CD4-positive, alpha-beta T cell (primary cell): ENCODE measurements around the gene CAMK2B. TPM values are rescaled to one million over a fixed set of nuclear protein-coding genes. Genes with fewer than 3 reads are reported as not detected.

ENCODE experiments used
- ATAC-seq: fragments of 200-7000 bp; cut with Tn5 transposase; one replicate; pipeline ENCODE4 v1.10.0; 2022; ENCODE audit warnings: mild to moderate bottlenecking; ENCODE audit not compliant: poor library complexity
- CTCF ChIA-PET: fragments of 350-600 bp; sonication (Branson Sonifier 250); formaldehyde crosslinking; loops from one replicate; lab custom pipeline; 2021; ENCODE audit warnings: antibody characterized with exemption, inconsistent platforms; lab: Charles Lee
- POLR2A ChIA-PET: fragments of 350-600 bp; sonication (Branson Sonifier 250); formaldehyde crosslinking; loops from one replicate; lab custom pipeline; 2021; ENCODE audit warnings: antibody characterized with exemption, inconsistent platforms; lab: Charles Lee
- DNase-seq, 14 experiments: peaks; one replicate each; pipeline ENCODE4 v3.0.0-alpha.2; 2013 to 2020; ENCODE audit warnings: mixed read lengths in 2 of 14
- H3K27ac ChIP-seq, 2 donors: one replicate each; pipeline versions ENCODE4 v1.5.1 to v1.7.0; 2013; ENCODE audit warnings: low read length in 2 of 2, low read depth in 1 of 2, mild to moderate bottlenecking in 1 of 2
- H3K27me3 ChIP-seq, 2 experiments: 1 replicate in 1 of 2; 2 replicates in 1 of 2; pipeline versions ENCODE4 v1.6.1 to v1.7.0; 2013; ENCODE audit warnings: low read length in 2 of 2, control low read depth in 1 of 2, mild to moderate bottlenecking in 1 of 2, moderate library complexity in 1 of 2; ENCODE audit not compliant: insufficient read depth in 2 of 2, control insufficient read depth in 1 of 2
- H3K36me3 ChIP-seq: one replicate; pipeline ENCODE4 v1.6.1; 2013; ENCODE audit warnings: low read length, control low read depth; ENCODE audit not compliant: insufficient read depth
- H3K4me1 ChIP-seq: one replicate; pipeline ENCODE4 v1.6.1; 2013; ENCODE audit warnings: low read length, control low read depth; ENCODE audit not compliant: insufficient read depth
- H3K4me3 ChIP-seq: one replicate; pipeline ENCODE4 v1.5.1; 2013; ENCODE audit warnings: mild to moderate bottlenecking, low read length, moderate library complexity
- H3K9me3 ChIP-seq, 2 experiments: 1 replicate in 1 of 2; 2 replicates in 1 of 2; pipeline versions ENCODE4 v1.6.1 to v1.7.0; 2013; ENCODE audit warnings: low read length in 2 of 2, mild to moderate bottlenecking in 2 of 2, control low read depth in 1 of 2, moderate library complexity in 1 of 2; ENCODE audit not compliant: control insufficient read depth in 1 of 2, insufficient read depth in 1 of 2
- H3K27ac Mint-ChIP-seq: one replicate; pipeline ENCODE4 v1.8.0; 2020; ENCODE audit warnings: mixed read lengths
- H3K27me3 Mint-ChIP-seq: one replicate; pipeline ENCODE4 v1.8.0; 2021; ENCODE audit warnings: mixed read lengths
- H3K36me3 Mint-ChIP-seq: one replicate; pipeline ENCODE4 v1.8.0; 2021; ENCODE audit warnings: low read depth, mixed read lengths
- H3K4me1 Mint-ChIP-seq: one replicate; pipeline ENCODE4 v1.8.0; 2021; ENCODE audit warnings: low read depth, mixed read lengths
- H3K4me3 Mint-ChIP-seq: one replicate; pipeline ENCODE4 v1.8.0; 2020; ENCODE audit warnings: mild to moderate bottlenecking, mixed read lengths
- H3K9me3 Mint-ChIP-seq: one replicate; pipeline ENCODE4 v1.8.0; 2020; ENCODE audit warnings: mixed read lengths
- intact Hi-C, 2 experiments: fragments of 100-400 bp; cut with DNase I in 1 of 2; cut with micrococcal nuclease in 1 of 2; formaldehyde crosslinking; loops; one replicate each; pipeline versions ENCODE4 v1.15.1 to v1.9.0; 2023 to 2025; cut with DNase I, micrococcal nuclease
- total RNA-seq, 174 experiments: library from RNA in 2 of 174; stranded (reverse) in 2 of 174; gene quantifications; one replicate each; pipeline ENCODE4 v1.2.3 and lab custom pipeline; 2021 to 2026
- TF ChIP-seq, protein P1 (sequence below): fragments of 200-600 bp; IDR thresholded peaks from one replicate; pipeline ENCODE4 v1.8.0; 2022; ENCODE audit warnings: antibody characterized with exemption, mild to moderate bottlenecking

Gene CAMK2B
- total RNA-seq, 2 experiments from 2014 or later, result not detected

DNA sequence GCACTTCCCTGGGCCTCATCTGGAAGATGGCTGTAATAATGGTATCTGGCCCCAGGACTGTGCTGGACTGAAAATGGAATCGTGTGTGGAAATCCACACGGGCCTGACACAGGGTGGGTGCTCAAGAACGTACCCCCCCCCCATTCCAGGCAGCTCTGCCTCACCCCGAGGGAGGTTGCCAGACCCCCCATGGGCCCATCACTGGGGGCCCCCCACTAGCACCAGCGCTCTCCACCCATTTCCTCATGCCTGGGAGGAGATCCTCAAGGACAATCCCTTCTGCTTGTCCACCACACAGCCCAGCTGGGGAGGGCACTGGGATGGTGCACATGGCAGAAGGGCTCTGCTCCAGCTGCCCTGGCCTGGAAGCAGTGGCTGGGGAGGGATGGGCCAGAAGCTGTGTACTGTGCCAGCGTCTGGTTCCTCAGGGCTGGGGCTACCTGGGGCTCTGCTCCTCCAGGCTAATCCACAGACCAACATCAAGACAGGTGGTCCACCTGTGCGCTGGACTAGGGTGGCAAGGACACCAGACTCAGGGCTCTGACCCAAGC lies 55.4 kb downstream of the CAMK2B start:
- no peaks in the 10 kb centered on the region for H3K9me3 Mint-ChIP-seq
- H3K27me3 Mint-ChIP-seq, result no peaks in the 10 kb centered on the region
- ChIA-PET POLR2A (no interaction called here), CTCF (no interaction called here)
- no peak overlapping the region for H3K4me3 ChIP-seq
- TF ChIP-seq, protein P1, sequence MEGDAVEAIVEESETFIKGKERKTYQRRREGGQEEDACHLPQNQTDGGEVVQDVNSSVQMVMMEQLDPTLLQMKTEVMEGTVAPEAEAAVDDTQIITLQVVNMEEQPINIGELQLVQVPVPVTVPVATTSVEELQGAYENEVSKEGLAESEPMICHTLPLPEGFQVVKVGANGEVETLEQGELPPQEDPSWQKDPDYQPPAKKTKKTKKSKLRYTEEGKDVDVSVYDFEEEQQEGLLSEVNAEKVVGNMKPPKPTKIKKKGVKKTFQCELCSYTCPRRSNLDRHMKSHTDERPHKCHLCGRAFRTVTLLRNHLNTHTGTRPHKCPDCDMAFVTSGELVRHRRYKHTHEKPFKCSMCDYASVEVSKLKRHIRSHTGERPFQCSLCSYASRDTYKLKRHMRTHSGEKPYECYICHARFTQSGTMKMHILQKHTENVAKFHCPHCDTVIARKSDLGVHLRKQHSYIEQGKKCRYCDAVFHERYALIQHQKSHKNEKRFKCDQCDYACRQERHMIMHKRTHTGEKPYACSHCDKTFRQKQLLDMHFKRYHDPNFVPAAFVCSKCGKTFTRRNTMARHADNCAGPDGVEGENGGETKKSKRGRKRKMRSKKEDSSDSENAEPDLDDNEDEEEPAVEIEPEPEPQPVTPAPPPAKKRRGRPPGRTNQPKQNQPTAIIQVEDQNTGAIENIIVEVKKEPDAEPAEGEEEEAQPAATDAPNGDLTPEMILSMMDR, result no peak
- no peaks in the 10 kb centered on the region for H3K9me3 ChIP-seq
- no peak overlapping the region for H3K4me3 Mint-ChIP-seq
- DNase-seq (no peak), ATAC-seq (no peak)
- no peaks in the 10 kb centered on the region for H3K4me1 Mint-ChIP-seq
- H3K4me1 ChIP-seq, result no peaks in the 10 kb centered on the region
- intact Hi-C loops, result no loop called here
- H3K27ac Mint-ChIP-seq, result no peak overlapping the region
- H3K27ac ChIP-seq, result no peak overlapping the region
- no peaks in the 10 kb centered on the region for H3K36me3 ChIP-seq
- H3K27me3 ChIP-seq, result no peaks in the 10 kb centered on the region
- H3K36me3 Mint-ChIP-seq, result no peaks in the 10 kb centered on the region

DNA sequence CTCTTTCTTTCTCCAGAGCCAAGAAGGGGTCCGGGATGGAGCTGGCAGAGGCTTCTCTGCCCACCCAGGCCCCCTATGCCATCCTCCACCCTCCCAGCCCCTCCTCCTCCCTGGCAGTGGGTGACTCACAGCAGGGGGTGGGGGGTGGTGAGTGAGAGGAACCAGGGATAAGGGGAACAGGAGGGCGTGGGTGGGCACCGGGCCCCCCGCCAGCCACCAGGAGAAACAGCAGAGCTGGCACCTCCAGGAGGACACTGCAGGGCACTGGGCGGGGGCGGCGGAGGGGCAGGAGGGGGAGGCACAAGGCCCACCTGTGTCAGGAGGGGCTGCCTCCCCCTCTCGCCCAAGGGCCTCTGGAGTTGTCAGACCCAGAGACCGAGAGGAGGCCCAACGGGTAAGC lies 56.0 kb downstream of the CAMK2B start:
- TF ChIP-seq, protein P1, result no peak
- POLR2A ChIA-PET, result no interaction called here
- Mint-ChIP-seq H3K27ac (no peak overlapping the region), H3K36me3 (no peaks in the 10 kb centered on the region), H3K27me3 (no peaks in the 10 kb centered on the region), H3K4me1 (no peaks in the 10 kb centered on the region), H3K4me3 (no peak overlapping the region), H3K9me3 (no peaks in the 10 kb centered on the region)
- no peak overlapping the region for H3K4me3 ChIP-seq
- DNase-seq, result no peak
- no peaks in the 10 kb centered on the region for H3K27me3 ChIP-seq
- H3K4me1 ChIP-seq, result no peaks in the 10 kb centered on the region
- intact Hi-C loops, result no loop called here
- CTCF ChIA-PET, result no interaction called here
- no peaks in the 10 kb centered on the region for H3K36me3 ChIP-seq
- no peak for ATAC-seq
- no peak overlapping the region for H3K27ac ChIP-seq
- no peaks in the 10 kb centered on the region for H3K9me3 ChIP-seq

DNA sequence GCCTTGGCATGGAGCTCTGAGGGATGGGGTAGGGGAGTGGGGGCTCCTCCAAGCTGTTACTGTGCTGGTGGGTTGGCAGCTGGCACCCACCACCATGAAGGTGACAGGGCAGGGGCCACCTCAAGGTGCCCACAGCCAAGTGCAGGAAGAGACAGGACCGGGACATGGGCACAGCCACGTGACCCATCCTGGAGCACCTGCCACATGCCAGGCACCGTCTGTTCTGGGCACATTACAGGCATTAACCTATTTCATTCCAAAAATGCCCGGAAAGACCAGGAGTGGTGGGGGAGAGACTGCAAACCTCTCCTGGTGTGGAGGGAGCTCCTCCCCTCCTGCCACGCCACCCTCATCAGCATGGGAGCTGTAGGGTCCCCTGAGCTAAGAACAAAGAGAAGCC lies 56.7 kb downstream of the CAMK2B start:
- no peak for DNase-seq
- Histone ChIP-seq H3K27ac (no peak overlapping the region), H3K4me1 (no peaks in the 10 kb centered on the region), H3K36me3 (no peaks in the 10 kb centered on the region), H3K27me3 (no peaks in the 10 kb centered on the region), H3K4me3 (no peak overlapping the region), H3K9me3 (no peaks in the 10 kb centered on the region)
- Mint-ChIP-seq H3K9me3 (no peaks in the 10 kb centered on the region), H3K27ac (no peak overlapping the region), H3K36me3 (no peaks in the 10 kb centered on the region), H3K27me3 (no peaks in the 10 kb centered on the region), H3K4me1 (no peaks in the 10 kb centered on the region), H3K4me3 (no peak overlapping the region)
- POLR2A ChIA-PET, result no interaction called here
- intact Hi-C loops, result no loop called here
- TF ChIP-seq, protein P1, result no peak
- CTCF ChIA-PET, result no interaction called here
- no peak for ATAC-seq
